GM12864 (cell line): ENCODE data around the gene HS6ST2.

Experiments used
- DNase-seq: peaks from one replicate; pipeline ENCODE4 v3.0.0-alpha.2; 2011; ENCODE audit warnings: low read depth
- H3K4me3 ChIP-seq: 2 replicates; pipeline ENCODE4 v1.5.1; 2011; ENCODE audit warnings: mild to moderate bottlenecking, low read depth, low read length, control low read depth
- CTCF ChIP-seq: IDR thresholded peaks from 2 replicates; pipeline ENCODE4 v1.5.1; 2011; ENCODE audit warnings: low read depth, mild to moderate bottlenecking, moderate library complexity, low read length, control low read depth, inconsistent platforms; ENCODE audit errors: missing control alignments

Gene HS6ST2

GRCh38 chrX:132776486-132777210 lies 181.8 kb downstream of the HS6ST2 start:
- TF ChIP-seq CTCF, result no peak
- H3K4me3 ChIP-seq, result no peak overlapping the region
- DNase-seq, result no peak

GRCh38 chrX:132775263-132775823 lies 183.1 kb downstream of the HS6ST2 start:
- no peak for DNase-seq
- TF ChIP-seq CTCF, result no peak
- no peak overlapping the region for H3K4me3 ChIP-seq

DNA sequence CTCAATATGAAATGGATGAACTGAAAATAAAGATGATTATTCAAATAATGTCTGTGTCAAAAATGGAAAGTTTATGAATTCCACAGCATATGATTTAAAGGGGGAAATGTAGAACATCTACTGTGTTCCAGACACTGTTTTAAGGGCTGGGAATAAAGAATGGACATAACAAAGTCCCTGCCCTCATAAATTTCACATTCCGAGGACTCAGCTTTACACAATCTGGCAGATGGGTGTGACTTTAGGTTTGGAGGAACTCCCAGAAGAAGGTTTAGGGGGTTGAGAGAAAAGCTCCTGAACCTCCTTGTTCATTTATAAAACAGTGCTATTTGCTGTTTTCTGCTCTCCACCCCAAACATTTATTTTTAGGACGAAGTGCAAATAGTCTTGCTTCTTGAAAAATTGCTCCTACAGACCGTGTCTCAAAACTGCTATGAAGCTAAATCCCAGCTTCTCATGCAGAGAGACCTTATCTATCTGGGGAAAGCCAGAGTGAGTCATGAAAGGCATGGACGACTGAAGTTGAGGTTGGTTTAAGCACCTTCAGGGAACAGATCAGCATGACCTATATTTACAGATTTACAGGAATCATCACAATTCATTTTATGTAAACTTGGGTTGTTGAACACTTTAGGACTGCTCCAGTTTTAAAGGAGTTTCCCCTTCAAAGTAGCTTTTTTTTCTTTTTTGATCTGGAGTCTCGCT lies 184.3 kb downstream of the HS6ST2 start:
- no peak for TF ChIP-seq CTCF
- DNase-seq, result no peak
- no peak overlapping the region for H3K4me3 ChIP-seq

DNA sequence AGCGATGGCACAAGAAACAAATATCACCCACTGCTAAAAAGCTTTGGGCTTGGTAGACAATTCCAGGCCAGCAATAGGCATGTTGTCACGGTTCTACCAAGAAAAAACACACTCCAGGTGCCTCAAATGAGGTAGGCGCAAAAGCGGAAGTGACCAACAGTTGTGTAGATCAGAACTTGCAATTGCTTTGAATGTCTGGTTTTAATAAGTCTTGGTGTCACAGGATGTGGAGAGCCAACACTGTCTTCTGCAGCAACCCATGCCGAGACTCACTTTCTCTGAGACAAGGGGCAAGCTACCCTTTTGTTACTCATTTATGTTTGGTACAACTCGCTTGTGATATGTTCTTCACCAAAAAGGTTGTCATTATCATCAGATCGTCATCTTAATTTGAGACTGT lies 188.8 kb downstream of the HS6ST2 start:
- TF ChIP-seq CTCF, result no peak
- no peak overlapping the region for H3K4me3 ChIP-seq
- DNase-seq, result no peak

- H3K4me3 ChIP-seq, result no peak overlapping the region
- no peak for TF ChIP-seq CTCF
- no peak for DNase-seq
Measured at GRCh38 chrX:132766452-132766851, 192.0 kb downstream of the HS6ST2 start.

DNA sequence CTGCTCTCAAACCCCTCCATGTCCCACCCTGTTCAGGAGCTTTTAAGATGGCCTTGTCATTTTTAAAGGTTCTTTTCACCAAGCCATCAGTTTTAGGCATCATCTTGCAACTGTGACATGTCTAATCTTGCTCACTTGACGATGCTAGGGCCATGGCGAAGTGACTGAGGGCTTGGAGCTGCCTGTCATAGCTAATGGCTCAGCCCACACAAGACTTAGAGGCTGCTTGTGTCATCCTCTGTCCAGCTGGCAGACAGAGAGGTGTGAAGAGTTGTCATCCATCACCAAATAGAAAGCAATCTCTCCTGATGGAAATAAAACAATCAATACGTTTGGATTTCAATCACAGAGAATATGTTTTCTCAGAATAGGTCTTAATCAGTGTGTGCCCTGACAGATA lies 194.9 kb downstream of the HS6ST2 start:
- TF ChIP-seq CTCF, result no peak
- DNase-seq, result no peak
- H3K4me3 ChIP-seq, result no peak overlapping the region
